HepG2 (cell line): ENCODE measurements around the gene CACNA2D3. TPM values are rescaled to one million over a fixed set of nuclear protein-coding genes. Genes with fewer than 3 reads are reported as not detected.

Experiments used
- ATAC-seq: fragments of 200-7000 bp; cut with Tn5 transposase; 3 replicates; pipeline ENCODE4 v1.9.1; 2020; ENCODE audit warnings: mild to moderate bottlenecking, moderate library complexity
- BruUV-seq: library from RNA; stranded (reverse); fragments of 400-500 nt; replicated peaks from 2 replicates; lab custom pipeline; 2021; lab: Mats Ljungman, UMichigan
- CTCF ChIA-PET: fragments of 300-600 bp; formaldehyde crosslinking; extraction: SDS; loops from one replicate; lab custom pipeline; 2021; ENCODE audit warnings: low total read pairs, inconsistent platforms, low intra/inter-chr PET ratio; lab: Yijun Ruan, JAX
- POLR2A ChIA-PET: fragments of 350-600 bp; sonication (Branson Sonifier 250); formaldehyde crosslinking; loops from one replicate; lab custom pipeline; 2020; ENCODE audit warnings: antibody characterized with exemption, inconsistent platforms; lab: Yijun Ruan, JAX
- DNase-seq: peaks from one replicate; pipeline ENCODE4 v3.0.0-alpha.2; 2015; ENCODE audit warnings: low spot score
- FAIRE-seq: peaks from 3 replicates; lab custom pipeline; 2011; peaks lifted over from hg19 to GRCh38; lab: Jason Lieb, UNC
- H2AFZ ChIP-seq: one replicate; pipeline ENCODE4 v1.6.1; 2011; ENCODE audit warnings: low read length, inconsistent platforms
- H3K27ac ChIP-seq: fragments of 300-600 bp; 3 replicates; pipeline ENCODE4 v1.8.0; 2011; ENCODE audit warnings: mixed run types, mild to moderate bottlenecking, mixed read lengths, low read length, inconsistent platforms; ENCODE audit not compliant: insufficient read depth; ENCODE audit errors: extremely low read length
- H3K27me3 ChIP-seq, 2 experiments: fragments of 200-600 bp in 1 of 2; 2 replicates in 1 of 2; 3 replicates in 1 of 2; pipeline versions ENCODE4 v1.6.0 to v1.8.0; 2011; ENCODE audit warnings: low read length in 2 of 2, mild to moderate bottlenecking in 2 of 2, moderate library complexity in 2 of 2, inconsistent platforms in 1 of 2; ENCODE audit not compliant: insufficient read depth in 2 of 2, control insufficient read depth in 1 of 2
- H3K36me3 ChIP-seq, 2 experiments: fragments of 200-600 bp in 1 of 2; replicated peaks in 1 of 2; 2 replicates in 1 of 2; 3 replicates in 1 of 2; pipeline versions ENCODE4 v1.5.1 to v1.8.0; 2011; ENCODE audit warnings: low read length in 2 of 2, inconsistent platforms in 1 of 2; ENCODE audit not compliant: insufficient read depth in 2 of 2, control insufficient read depth in 1 of 2
- H3K4me1 ChIP-seq: 2 replicates; pipeline ENCODE4 v1.5.1; 2012; ENCODE audit warnings: low read length, inconsistent platforms; ENCODE audit not compliant: insufficient read depth
- H3K4me2 ChIP-seq: 2 replicates; pipeline ENCODE4 v1.6.0; 2011; ENCODE audit warnings: low read depth, low read length, inconsistent platforms
- H3K4me3 ChIP-seq, 3 experiments: fragments of 200-600 bp in 1 of 3; sonication (generic), shearing (Covaris generic) in 1 of 3; replicated peaks in 1 of 3; 2 replicates each; pipeline ENCODE4 v1.5.1; 2011 to 2016; ENCODE audit warnings: low read length in 3 of 3, inconsistent platforms in 2 of 3, low read depth in 2 of 3, mild to moderate bottlenecking in 2 of 3, control low read depth in 1 of 3, mixed read lengths in 1 of 3; ENCODE audit not compliant: insufficient read depth in 1 of 3
- H3K79me2 ChIP-seq: one replicate; pipeline ENCODE4 v1.6.1; 2011; ENCODE audit warnings: low read length, inconsistent platforms; ENCODE audit not compliant: insufficient read depth
- H3K9ac ChIP-seq: 2 replicates; pipeline ENCODE4 v1.6.0; 2011; ENCODE audit warnings: mild to moderate bottlenecking, low read depth, low read length, inconsistent platforms; ENCODE audit not compliant: insufficient read depth
- H3K9me3 ChIP-seq: 2 replicates; pipeline ENCODE4 v1.5.1; 2012; ENCODE audit warnings: mild to moderate bottlenecking, low read length
- H4K20me1 ChIP-seq: 2 replicates; pipeline ENCODE4 v1.6.0; 2011; ENCODE audit warnings: inconsistent platforms, mild to moderate bottlenecking, low read length, moderate library complexity; ENCODE audit not compliant: insufficient read depth
- ELF3 ChIP-seq: IDR thresholded peaks from 2 replicates; pipeline ENCODE4 v1.6.1; 2016; ENCODE audit warnings: missing genetic modification reagents, missing compliant biosample characterization
- NFIC ChIP-seq: IDR thresholded peaks from 2 replicates; pipeline ENCODE4 v1.6.1; 2012; ENCODE audit warnings: mild to moderate bottlenecking, low read length, inconsistent platforms
- NPAS2 ChIP-seq: sonication (generic); formaldehyde crosslinking; IDR thresholded peaks from 2 replicates; pipeline ENCODE4 v1.8.0; 2022; ENCODE audit warnings: mild to moderate bottlenecking, missing genetic modification reagents, borderline replicate concordance
- PHF21A ChIP-seq: sonication (generic); formaldehyde crosslinking; IDR thresholded peaks from 2 replicates; pipeline ENCODE4 v1.5.0; 2020; ENCODE audit warnings: mild to moderate bottlenecking, missing genetic modification reagents
- RFX3 ChIP-seq: IDR thresholded peaks from 2 replicates; pipeline ENCODE4 v1.6.1; 2016; ENCODE audit warnings: missing biosample characterization, missing genetic modification reagents
- SMC3 ChIP-seq: IDR thresholded peaks from 2 replicates; pipeline ENCODE4 v1.6.1; 2011; ENCODE audit warnings: low read length, improper control_type of control experiment
- ZNF7 ChIP-seq: IDR thresholded peaks from 2 replicates; pipeline ENCODE4 v1.6.1; 2016; ENCODE audit warnings: missing biosample characterization, missing genetic modification reagents
- WGBS: methylation state at CpG from one replicate; pipeline ENCODE4 v1.1.6; 2017; ENCODE audit warnings: low lambda C conversion rate; 5-methylcytosine and 5-hydroxymethylcytosine counted together
- in situ Hi-C: cut with HindIII; loops from 2 replicates; pipeline ENCODE4 v1.10.0; 2017; ENCODE audit warnings: low pct_unique_long_range_greater_than_20kb; ENCODE audit not compliant: extremely low pct_ligation_motif_present
- intact Hi-C: fragments of 100-400 bp; cut with micrococcal nuclease; formaldehyde crosslinking; loops from one replicate; pipeline ENCODE4 v1.10.0; 2022; ENCODE audit not compliant: unreplicated experiment
- polyA plus RNA-seq, 8 experiments: library from polyadenylated mRNA; depleted of rRNA in 3 of 8; stranded (reverse) in 7 of 8; unstranded in 1 of 8; fragments of >200 nt; fragmentation: Illumina TruSeq in 4 of 8; extraction: Trizol in 4 of 8; gene quantifications; 2 replicates each; pipeline versions ENCODE4 v1.2.1 to v1.2.3, GENCODE V29; 2011 to 2016; ENCODE audit warnings: low read depth in 4 of 8, missing spikeins in 1 of 8, mixed read lengths in 1 of 8; ENCODE audit not compliant: insufficient read depth in 1 of 8
- total RNA-seq, 5 experiments: library from RNA; depleted of rRNA; stranded (reverse); fragments of >200 nt; fragmentation: Illumina TruSeq; extraction: Trizol; gene quantifications; 2 replicates each; pipeline ENCODE4 v1.2.3, GENCODE V29; 2016; ENCODE audit warnings: low read depth in 1 of 5
- TF ChIP-seq, protein P1 (sequence below): fragments of 450-650 bp; IDR thresholded peaks from 2 replicates; pipeline ENCODE4 v1.6.1; 2016
- TF ChIP-seq, protein P2 (sequence below): sonication (generic); formaldehyde crosslinking; IDR thresholded peaks from 2 replicates; pipeline ENCODE4 v1.5.0; 2020; ENCODE audit warnings: missing genetic modification reagents

The CACNA2D3 gene
- total and polyA plus RNA-seq, 2 of the 13 experiments (the other 11 are each of a cell fraction or from before 2014, with no cell fraction given): not detected

DNA sequence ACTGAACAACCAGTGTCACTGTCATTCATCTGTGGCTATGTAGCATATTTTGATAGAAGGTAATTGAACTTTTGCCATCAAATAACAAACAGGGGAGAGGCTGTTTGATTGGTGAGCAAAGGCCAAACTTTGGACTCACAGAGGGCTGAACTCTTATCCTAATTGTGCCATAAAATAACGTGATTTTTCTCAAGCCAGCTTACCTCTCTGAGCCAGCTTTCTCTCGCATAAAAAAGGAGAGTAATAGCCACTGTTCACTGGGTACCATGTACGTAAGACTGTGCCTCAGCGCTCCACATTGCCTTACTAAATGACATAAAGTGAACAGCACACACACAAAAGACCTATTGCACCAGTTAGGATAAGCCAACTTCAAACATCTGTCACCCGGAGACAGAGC is 588.6 kb downstream of the CACNA2D3 start (continued):
- TF ChIP-seq ZNF7 (CRISPR knock-in tag) (no peak), NPAS2 (CRISPR knock-in tag) (no peak), PHF21A (no peak), SMC3 (no peak), ELF3 (CRISPR knock-in tag) (no peak), RFX3 (CRISPR knock-in tag) (no peak), NFIC (no peak)

DNA sequence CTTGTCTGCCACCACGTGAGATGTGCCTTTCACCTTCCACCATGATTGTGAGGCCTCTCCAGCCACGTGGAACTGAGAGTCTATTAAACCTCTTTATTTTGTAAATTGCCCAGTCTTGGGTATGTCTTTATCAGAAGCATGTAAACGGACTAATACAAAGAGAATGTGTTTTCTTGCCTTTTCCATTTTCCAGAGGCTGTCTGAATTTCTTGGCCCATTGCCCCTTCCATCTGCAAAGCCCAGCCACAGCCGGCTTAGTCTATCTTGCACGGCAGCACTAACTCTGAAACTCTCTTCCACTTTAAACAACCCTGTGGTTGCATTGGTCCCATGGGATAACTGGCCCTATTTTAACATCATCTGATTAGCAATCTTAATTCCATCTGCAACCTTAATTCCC is 590.2 kb downstream of the CACNA2D3 start:
- WGBS: 31% methylated on average over 5 of the region's 5 CpGs
- Histone ChIP-seq H3K36me3 (no peaks in the 10 kb centered on the region), H3K4me1 (no peaks in the 10 kb centered on the region), H3K27ac (no peak overlapping the region), H4K20me1 (no peaks in the 10 kb centered on the region), H3K9me3 (no peaks in the 10 kb centered on the region), H3K4me3 (no peak overlapping the region), H3K79me2 (no peaks in the 10 kb centered on the region), H3K4me2 (no peak overlapping the region), H2AFZ (no peak overlapping the region), H3K9ac (no peak overlapping the region), H3K27me3 (no peaks in the 10 kb centered on the region)
- BruUV-seq: no TSS peak
- TF ChIP-seq, protein P1, sequence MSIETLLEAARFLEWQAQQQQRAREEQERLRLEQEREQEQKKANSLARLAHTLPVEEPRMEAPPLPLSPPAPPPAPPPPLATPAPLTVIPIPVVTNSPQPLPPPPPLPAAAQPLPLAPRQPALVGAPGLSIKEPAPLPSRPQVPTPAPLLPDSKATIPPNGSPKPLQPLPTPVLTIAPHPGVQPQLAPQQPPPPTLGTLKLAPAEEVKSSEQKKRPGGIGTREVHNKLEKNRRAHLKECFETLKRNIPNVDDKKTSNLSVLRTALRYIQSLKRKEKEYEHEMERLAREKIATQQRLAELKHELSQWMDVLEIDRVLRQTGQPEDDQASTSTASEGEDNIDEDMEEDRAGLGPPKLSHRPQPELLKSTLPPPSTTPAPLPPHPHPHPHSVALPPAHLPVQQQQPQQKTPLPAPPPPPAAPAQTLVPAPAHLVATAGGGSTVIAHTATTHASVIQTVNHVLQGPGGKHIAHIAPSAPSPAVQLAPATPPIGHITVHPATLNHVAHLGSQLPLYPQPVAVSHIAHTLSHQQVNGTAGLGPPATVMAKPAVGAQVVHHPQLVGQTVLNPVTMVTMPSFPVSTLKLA: peak; percentile 27; the same call in 1 of the 2 replicates
- TF ChIP-seq, protein P2, sequence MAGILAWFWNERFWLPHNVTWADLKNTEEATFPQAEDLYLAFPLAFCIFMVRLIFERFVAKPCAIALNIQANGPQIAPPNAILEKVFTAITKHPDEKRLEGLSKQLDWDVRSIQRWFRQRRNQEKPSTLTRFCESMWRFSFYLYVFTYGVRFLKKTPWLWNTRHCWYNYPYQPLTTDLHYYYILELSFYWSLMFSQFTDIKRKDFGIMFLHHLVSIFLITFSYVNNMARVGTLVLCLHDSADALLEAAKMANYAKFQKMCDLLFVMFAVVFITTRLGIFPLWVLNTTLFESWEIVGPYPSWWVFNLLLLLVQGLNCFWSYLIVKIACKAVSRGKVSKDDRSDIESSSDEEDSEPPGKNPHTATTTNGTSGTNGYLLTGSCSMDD: no peak
- in situ Hi-C loops: no loop called here
- no peak for FAIRE-seq
- no peak for DNase-seq
- intact Hi-C loops: no loop called here
- ATAC-seq: no peak
- POLR2A ChIA-PET: no interaction called here
- CTCF ChIA-PET: no interaction called here
